Lower leg skin (tissue), 4 donors: ENCODE data around the gene ZNF771. TPM values are rescaled to one million over a fixed set of nuclear protein-coding genes. Genes with fewer than 3 reads are reported as not detected.
A peak's percentile ranks its signal among the peaks of the same experiment; 100 is the strongest.
"Not testable (repeated sequence)": the region's sequence is repeated elsewhere in the genome, so short reads cannot be mapped to it uniquely, and the experiment has no call there.

ENCODE experiments used
- DNase-seq, 2 donors: peaks; one replicate each; pipeline ENCODE4 v3.0.0-alpha.2; 2019; ENCODE audit warnings: low spot score in 2 of 2
- H3K4me3 ChIP-seq: fragments of 200-600 bp; sonication (generic); 2 replicates; pipeline ENCODE4 v1.5.1; 2017; ENCODE audit warnings: mild to moderate bottlenecking, low read depth; ENCODE audit not compliant: poor library complexity, severe bottlenecking
- CTCF ChIP-seq, 3 donors: fragments of 450-650 bp; IDR thresholded peaks; one replicate each; pipeline ENCODE4 v1.5.1; 2016; ENCODE audit warnings: antibody characterized with exemption in 3 of 3, mild to moderate bottlenecking in 3 of 3, moderate library complexity in 2 of 3
- POLR2A ChIP-seq, 2 donors: fragments of 450-650 bp; IDR thresholded peaks; one replicate each; pipeline ENCODE4 v1.6.1; 2016 to 2017; ENCODE audit warnings: antibody characterized with exemption in 2 of 2, mild to moderate bottlenecking in 1 of 2, moderate library complexity in 1 of 2
- WGBS, 2 donors: methylation state at CpG; one replicate each; pipeline ENCODE4 v1.1.5; 2018; 5-methylcytosine and 5-hydroxymethylcytosine counted together
- intact Hi-C: fragments of 100-400 bp; cut with DNase I; formaldehyde crosslinking; loops from one replicate; pipeline ENCODE4 v1.15.0; 2023; ENCODE audit warnings: low total_unique reads
- total RNA-seq, 4 donors: library from RNA; depleted of rRNA; stranded (reverse); fragments of >200 nt; gene quantifications; one replicate each; pipeline ENCODE4 v1.1.0, GENCODE V29; 2016

Gene ZNF771
- total RNA-seq, 4 donors from 2014 or later: 5.9 to 12.8 (median 11.0) TPM

DNA sequence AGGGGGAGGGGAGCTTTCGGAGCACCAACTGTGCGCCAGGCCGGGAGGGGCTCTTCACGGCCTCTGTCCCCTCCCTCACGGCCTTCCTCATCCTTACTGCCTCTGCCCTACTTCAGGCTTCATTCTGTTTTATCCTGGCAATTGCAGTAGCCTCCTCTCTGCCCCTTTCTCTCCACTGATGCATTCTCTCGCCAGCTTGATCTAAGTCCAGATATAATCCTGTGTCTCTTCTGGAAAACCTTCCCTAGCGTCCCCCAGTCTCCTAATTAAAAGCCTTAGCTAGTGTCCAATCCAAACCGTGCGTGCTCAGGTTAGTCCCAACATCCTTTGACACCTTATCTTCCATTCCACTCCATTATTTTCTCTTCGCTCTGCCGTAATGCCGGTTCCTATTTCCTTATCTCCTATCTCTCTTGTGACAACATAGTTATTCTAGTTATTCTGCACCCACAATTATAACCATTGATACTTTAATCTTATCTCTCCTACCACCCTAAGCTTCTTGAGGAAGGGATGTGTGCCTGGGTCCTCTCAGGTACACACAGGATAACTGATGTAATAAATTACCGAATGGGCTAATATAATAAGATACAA, 11.3 kb upstream of the ZNF771 start:
- intact Hi-C loops: no loop called here
- H3K4me3 ChIP-seq: peak overlapping the region; percentile 74
- 14 to 15% methylated on average over 13 of the region's 13 CpGs for WGBS, 2 donors
- DNase-seq: no peak
- TF ChIP-seq POLR2A (IDR thresholded peaks at IDR 0.05) (no peak), CTCF (IDR thresholded peaks at IDR 0.05) (no peak)

- DNase-seq, intact Hi-C loops, H3K4me3 ChIP-seq: not testable (repeated sequence)
- WGBS, 2 donors: 82% methylated on average over 4 of the region's 4 CpGs
Measured at GRCh38 chr16:30396627-30397026, 10.8 kb upstream of the ZNF771 start.

DNA sequence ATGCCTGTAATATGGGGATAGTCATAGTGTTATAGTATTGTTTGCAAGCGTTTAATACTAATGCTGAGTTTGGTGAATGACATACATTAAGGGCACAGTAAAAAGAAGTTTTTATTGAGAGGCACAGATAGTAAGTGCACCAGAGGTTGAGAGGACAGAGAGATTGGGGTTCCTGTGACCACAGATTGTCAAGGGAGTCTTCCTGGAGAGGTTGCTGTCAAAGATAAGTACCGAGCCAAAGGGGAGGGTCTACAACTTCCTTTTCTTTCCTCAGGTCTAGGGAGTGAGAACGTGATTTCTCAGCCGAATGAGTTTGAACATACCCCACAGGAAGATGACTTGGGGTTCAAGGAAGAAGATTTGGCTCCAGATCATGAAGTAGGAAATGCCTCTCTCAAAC, 10.3 kb upstream of the ZNF771 start:
- no peak overlapping the region for H3K4me3 ChIP-seq
- DNase-seq: no peak
- no peak for TF ChIP-seq POLR2A (IDR thresholded peaks at IDR 0.05)
- no peak for TF ChIP-seq CTCF (IDR thresholded peaks at IDR 0.05)
- intact Hi-C loops: no loop called here
- WGBS, 2 donors: 77 to 82% methylated on average over 4 of the region's 4 CpGs

GRCh38 chr16:30397776-30398660, 9.4 kb upstream of the ZNF771 start:
- no peak for DNase-seq
- intact Hi-C loops: no loop called here
- TF ChIP-seq POLR2A (IDR thresholded peaks at IDR 0.05) (no peak), CTCF (IDR thresholded peaks at IDR 0.05) (no peak)
- H3K4me3 ChIP-seq: no peak overlapping the region
- WGBS, 2 donors: 84 to 89% methylated on average over 19 to 32 of the region's 42 CpGs

- intact Hi-C loops: no loop called here
- TF ChIP-seq CTCF (IDR thresholded peaks at IDR 0.05): no peak
- no peak for TF ChIP-seq POLR2A (IDR thresholded peaks at IDR 0.05)
- WGBS, 2 donors: 78 to 81% methylated on average over 22 to 23 of the region's 23 CpGs
- H3K4me3 ChIP-seq: no peak overlapping the region
- no peak for DNase-seq
Measured at GRCh38 chr16:30398661-30399434, 8.6 kb upstream of the ZNF771 start.
